ENCODE data around the gene GRHL1. TPM values are rescaled to one million over a fixed set of nuclear protein-coding genes. Genes with fewer than 3 reads are reported as not detected.
"Not testable (repeated sequence)": the region's sequence is repeated elsewhere in the genome, so short reads cannot be mapped to it uniquely, and the experiment has no call there.

The GRHL1 gene
- total and polyA plus RNA-seq, 2 experiments from 2014 or later: 0.92 to 1.5 TPM

GRCh38 chr2:10008809-10009176, 57.3 kb downstream of the GRHL1 start:
- DNase-seq (ENCODE audit: low read depth in 1 of 2, low spot score in 1 of 2): no peak
- Histone ChIP-seq H3K36me3 (no peaks in the 10 kb centered on the region), H3K4me1 (ENCODE audit: low read depth) (peaks cover 5% of the 10 kb centered on the region), H3K27me3 (no peaks in the 10 kb centered on the region), H3K4me3 (no peak overlapping the region), H3K27ac (no peak overlapping the region), H3K9me3 (ENCODE audit: low read depth) (no peaks in the 10 kb centered on the region)
- no peak for TF ChIP-seq CTCF (IDR thresholded peaks at IDR 0.05; ENCODE audit: low read depth, low read length)

DNA sequence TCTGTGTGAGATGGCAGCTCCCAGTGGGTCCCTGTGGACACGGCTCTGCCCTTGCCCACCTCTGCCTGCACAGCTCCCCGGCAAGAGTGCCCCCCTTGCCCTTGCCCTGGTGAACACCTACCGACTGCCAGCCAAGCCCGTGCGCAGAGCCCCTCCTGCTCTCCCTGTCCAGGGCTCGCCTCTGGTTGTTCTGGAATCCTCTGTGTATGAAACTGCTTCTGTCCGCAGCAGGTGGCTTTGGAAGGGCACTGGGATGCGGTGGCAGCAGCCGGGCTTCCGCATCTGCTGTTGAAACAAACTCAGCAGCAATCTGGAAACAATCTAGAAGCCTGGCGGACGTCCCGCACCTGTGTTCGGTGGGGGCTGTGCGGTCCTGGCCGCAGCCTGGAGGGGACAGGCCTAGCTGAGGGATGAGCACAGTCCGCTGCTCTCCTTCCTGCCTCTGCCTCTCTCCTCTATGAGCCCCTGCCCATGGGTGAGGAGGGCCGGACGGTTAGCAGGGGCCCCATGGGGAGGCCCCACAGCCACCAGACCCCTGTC, 57.8 kb downstream of the GRHL1 start:
- Histone ChIP-seq H3K27ac (no peak overlapping the region), H3K4me1 (ENCODE audit: low read depth) (peaks cover 5% of the 10 kb centered on the region), H3K27me3 (no peaks in the 10 kb centered on the region), H3K9me3 (ENCODE audit: low read depth) (no peaks in the 10 kb centered on the region), H3K36me3 (no peaks in the 10 kb centered on the region), H3K4me3 (no peak overlapping the region)
- DNase-seq (ENCODE audit: low read depth in 1 of 2, low spot score in 1 of 2): no peak
- TF ChIP-seq CTCF (IDR thresholded peaks at IDR 0.05; ENCODE audit: low read depth, low read length): no peak

- Histone ChIP-seq H3K27me3 (no peaks in the 10 kb centered on the region), H3K4me3 (no peak overlapping the region), H3K9me3 (ENCODE audit: low read depth) (no peaks in the 10 kb centered on the region), H3K4me1 (ENCODE audit: low read depth) (peaks cover 5% of the 10 kb centered on the region), H3K36me3 (no peaks in the 10 kb centered on the region), H3K27ac (no peak overlapping the region)
- peak in 1 of 2 donors; percentile 77 for DNase-seq (ENCODE audit: low read depth in 1 of 2, low spot score in 1 of 2)
- no peak for TF ChIP-seq CTCF (IDR thresholded peaks at IDR 0.05; ENCODE audit: low read depth, low read length)
Measured at GRCh38 chr2:10009811-10010781, 58.6 kb downstream of the GRHL1 start.

DNA sequence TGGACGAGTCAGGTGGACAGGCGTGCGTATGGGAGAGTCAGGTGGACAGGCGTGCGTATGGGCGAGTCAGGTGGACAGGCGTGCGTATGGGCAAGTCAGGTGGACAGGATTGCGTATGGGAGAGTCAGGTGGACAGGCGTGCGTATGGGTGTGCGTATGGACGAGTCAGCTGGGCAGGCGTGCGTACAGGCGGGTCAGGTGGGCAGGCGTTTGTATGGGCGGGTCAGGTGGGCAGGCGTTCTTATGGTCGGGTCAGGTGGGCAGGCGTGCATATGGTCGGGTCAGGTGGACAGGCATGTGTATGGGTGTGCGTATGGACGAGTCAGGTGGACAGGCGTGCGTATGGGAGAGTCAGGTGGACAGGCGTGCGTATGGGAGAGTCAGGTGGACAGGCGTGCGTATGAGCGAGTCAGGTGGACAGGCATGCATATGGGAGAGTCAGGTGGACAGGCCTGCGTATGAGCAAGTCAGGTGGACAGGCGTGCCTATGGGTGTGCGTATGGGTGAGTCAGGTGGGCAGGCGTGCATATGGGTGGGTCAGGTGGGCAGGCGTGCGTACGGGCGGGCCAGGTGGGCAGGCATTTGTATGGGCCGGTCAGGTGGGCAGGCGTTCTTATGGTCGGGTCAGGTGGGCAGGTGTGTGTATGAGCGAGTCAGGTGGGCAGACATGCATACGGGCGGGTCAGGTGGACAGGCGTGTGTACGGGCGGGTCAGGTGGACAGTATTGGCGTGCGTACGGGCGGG, 59.5 kb downstream of the GRHL1 start:
- not testable (repeated sequence) for H3K4me3 ChIP-seq; DNase-seq (ENCODE audit: low read depth in 1 of 2, low spot score in 1 of 2); H3K9me3 ChIP-seq (ENCODE audit: low read depth); H3K27ac ChIP-seq; H3K36me3 ChIP-seq; H3K4me1 ChIP-seq (ENCODE audit: low read depth); H3K27me3 ChIP-seq

- H3K4me1 ChIP-seq (ENCODE audit: low read depth); DNase-seq (ENCODE audit: low read depth in 1 of 2, low spot score in 1 of 2); H3K4me3 ChIP-seq; H3K27ac ChIP-seq; H3K36me3 ChIP-seq; H3K9me3 ChIP-seq (ENCODE audit: low read depth); H3K27me3 ChIP-seq: not testable (repeated sequence)
Measured at GRCh38 chr2:10011606-10012325, 60.3 kb downstream of the GRHL1 start.

GRCh38 chr2:10012366-10012962, 61.0 kb downstream of the GRHL1 start:
- H3K36me3 ChIP-seq; H3K4me1 ChIP-seq (ENCODE audit: low read depth); H3K9me3 ChIP-seq (ENCODE audit: low read depth); H3K27me3 ChIP-seq; H3K4me3 ChIP-seq; DNase-seq (ENCODE audit: low read depth in 1 of 2, low spot score in 1 of 2); H3K27ac ChIP-seq: not testable (repeated sequence)

Measured in cardiac muscle cell (in vitro differentiated cells and primary cell).